HEK293 (cell line): ENCODE measurements around the gene OR2M5.

Experiments used
- CTCF ChIA-PET: fragments of 350-600 bp; formaldehyde crosslinking; extraction: SDS; loops from one replicate; lab custom pipeline; 2021; ENCODE audit warnings: antibody characterized with exemption; lab: Yijun Ruan, JAX
- POLR2A ChIA-PET: fragments of 300-600 bp; formaldehyde crosslinking; extraction: SDS; loops from one replicate; lab custom pipeline; 2020; ENCODE audit warnings: antibody characterized with exemption, inconsistent platforms; lab: Yijun Ruan, JAX
- H3K27ac ChIP-seq: fragments of 200-500 bp; sonication (Bioruptor generic); 2 replicates; pipeline ENCODE4 v1.5.1; 2014; ENCODE audit warnings: low read depth, low read length, control low read depth, inconsistent platforms; ENCODE audit errors: extremely low read depth
- H3K36me3 ChIP-seq, 2 experiments: fragments of 200-500 bp in 1 of 2; sonication (Bioruptor generic) in 1 of 2; 1 replicate in 1 of 2; 2 replicates in 1 of 2; pipeline ENCODE4 v1.5.1; 2014 to 2017; ENCODE audit warnings: inconsistent platforms in 2 of 2, low read length in 2 of 2; ENCODE audit not compliant: control insufficient read depth in 2 of 2, insufficient read depth in 1 of 2
- H3K4me1 ChIP-seq: fragments of 200-500 bp; sonication (Bioruptor generic); 2 replicates; pipeline ENCODE4 v1.5.1; 2014; ENCODE audit warnings: mild to moderate bottlenecking, low read length, inconsistent platforms; ENCODE audit not compliant: control insufficient read depth, insufficient read depth
- H3K4me3 ChIP-seq: 2 replicates; pipeline ENCODE4 v1.5.1; 2011; ENCODE audit warnings: low read depth, mild to moderate bottlenecking, control low read depth, low read length, moderate library complexity
- H3K9me3 ChIP-seq: fragments of 200-500 bp; sonication (Bioruptor generic); 2 replicates; pipeline ENCODE4 v1.5.1; 2014; ENCODE audit warnings: low read depth, low read length, inconsistent platforms; ENCODE audit not compliant: control insufficient read depth, insufficient read depth
- ELK4 ChIP-seq: IDR thresholded peaks from 2 replicates; pipeline ENCODE4 v1.6.1; 2011; ENCODE audit warnings: mild to moderate bottlenecking, low read depth, low read length, borderline replicate concordance
- GLI4 ChIP-seq: fragments of 450-650 bp; formaldehyde crosslinking; IDR thresholded peaks from 2 replicates; pipeline ENCODE4 v1.5.1; 2016; ENCODE audit warnings: missing biosample characterization, missing genetic modification characterization
- HOXA7 ChIP-seq: sonication (generic); formaldehyde crosslinking; IDR thresholded peaks from 2 replicates; pipeline ENCODE4 v1.8.1; 2022; ENCODE audit warnings: missing genetic modification reagents, borderline replicate concordance
- KLF17 ChIP-seq: fragments of 450-650 bp; formaldehyde crosslinking; IDR thresholded peaks from 2 replicates; pipeline ENCODE4 v1.5.1; 2016; ENCODE audit warnings: missing biosample characterization, missing genetic modification characterization
- REST ChIP-seq: fragments of 450-650 bp; formaldehyde crosslinking; IDR thresholded peaks from 2 replicates; pipeline ENCODE4 v1.5.1; 2016; ENCODE audit warnings: missing biosample characterization, missing genetic modification characterization
- SP7 ChIP-seq: fragments of 450-650 bp; formaldehyde crosslinking; IDR thresholded peaks from 2 replicates; pipeline ENCODE4 v1.5.1; 2016; ENCODE audit warnings: missing biosample characterization, missing genetic modification characterization
- TRIM28 ChIP-seq: IDR thresholded peaks from 2 replicates; pipeline ENCODE4 v1.6.1; 2011; ENCODE audit warnings: low read length, control low read depth, borderline replicate concordance
- ZFP69B ChIP-seq: fragments of 450-650 bp; formaldehyde crosslinking; IDR thresholded peaks from 2 replicates; pipeline ENCODE4 v1.5.1; 2016; ENCODE audit warnings: missing biosample characterization, missing genetic modification characterization
- ZNF10 ChIP-seq: fragments of 450-650 bp; formaldehyde crosslinking; IDR thresholded peaks from 2 replicates; pipeline ENCODE4 v1.5.1; 2017; ENCODE audit warnings: missing biosample characterization, missing genetic modification characterization
- ZNF132 ChIP-seq: fragments of 450-650 bp; formaldehyde crosslinking; IDR thresholded peaks from 2 replicates; pipeline ENCODE4 v1.5.1; 2017; ENCODE audit warnings: missing biosample characterization, missing genetic modification characterization, borderline replicate concordance
- ZNF140 ChIP-seq: fragments of 450-650 bp; formaldehyde crosslinking; IDR thresholded peaks from 2 replicates; pipeline ENCODE4 v1.5.1; 2016; ENCODE audit warnings: missing biosample characterization, missing genetic modification characterization
- ZNF148 ChIP-seq: fragments of 450-650 bp; formaldehyde crosslinking; IDR thresholded peaks from 2 replicates; pipeline ENCODE4 v1.5.0; 2017; ENCODE audit warnings: missing biosample characterization, missing genetic modification characterization, borderline replicate concordance
- ZNF280C ChIP-seq: fragments of 450-650 bp; formaldehyde crosslinking; IDR thresholded peaks from 2 replicates; pipeline ENCODE4 v1.5.1; 2016; ENCODE audit warnings: missing biosample characterization, missing genetic modification characterization
- ZNF324 ChIP-seq: fragments of 450-650 bp; formaldehyde crosslinking; IDR thresholded peaks from 2 replicates; pipeline ENCODE4 v1.5.1; 2016; ENCODE audit warnings: missing biosample characterization, missing genetic modification characterization
- ZNF362 ChIP-seq: fragments of 450-650 bp; formaldehyde crosslinking; IDR thresholded peaks from 2 replicates; pipeline ENCODE4 v1.5.1; 2016; ENCODE audit warnings: missing biosample characterization, missing genetic modification characterization
- ZNF423 ChIP-seq: fragments of 450-650 bp; formaldehyde crosslinking; IDR thresholded peaks from 2 replicates; pipeline ENCODE4 v1.5.1; 2016; ENCODE audit warnings: missing biosample characterization, missing genetic modification characterization
- ZNF426 ChIP-seq: fragments of 450-650 bp; formaldehyde crosslinking; IDR thresholded peaks from 2 replicates; pipeline ENCODE4 v1.5.1; 2017; ENCODE audit warnings: missing biosample characterization, missing genetic modification characterization, mild to moderate bottlenecking, inconsistent platforms, moderate library complexity
- ZNF530 ChIP-seq: fragments of 450-650 bp; formaldehyde crosslinking; IDR thresholded peaks from 2 replicates; pipeline ENCODE4 v1.5.1; 2016; ENCODE audit warnings: low read depth, missing biosample characterization, missing genetic modification characterization
- ZNF654 ChIP-seq: fragments of 450-650 bp; formaldehyde crosslinking; IDR thresholded peaks from 2 replicates; pipeline ENCODE4 v1.5.1; 2016; ENCODE audit warnings: low read depth, missing biosample characterization, missing genetic modification characterization
- ZNF785 ChIP-seq: fragments of 450-650 bp; formaldehyde crosslinking; IDR thresholded peaks from 2 replicates; pipeline ENCODE4 v1.5.1; 2016; ENCODE audit warnings: missing biosample characterization, missing genetic modification characterization

OR2M5 gene

GRCh38 chr1:248158758-248159157 is 13.8 kb downstream of the OR2M5 start:
- H3K4me3 ChIP-seq: no peak overlapping the region
- no peak for TF ChIP-seq ZFP69B
- no peak for TF ChIP-seq ELK4
- no peak for TF ChIP-seq TRIM28
- no peak for TF ChIP-seq KLF17 (tag by site-specific recombination)
- no peak for TF ChIP-seq ZNF10 (tag by site-specific recombination)
- TF ChIP-seq ZNF324 (tag by site-specific recombination): no peak
- no peak for TF ChIP-seq ZNF362 (tag by site-specific recombination)
- TF ChIP-seq ZNF426: no peak
- no peaks in the 10 kb centered on the region for H3K36me3 ChIP-seq
- no peaks in the 10 kb centered on the region for H3K9me3 ChIP-seq
- CTCF ChIA-PET: no interaction called here
- H3K27ac ChIP-seq: no peak overlapping the region
- no peaks in the 10 kb centered on the region for H3K4me1 ChIP-seq
- POLR2A ChIA-PET: no interaction called here

GRCh38 chr1:248164031-248164430 is 19.1 kb downstream of the OR2M5 start:
- POLR2A ChIA-PET: no interaction called here
- no peak for TF ChIP-seq SP7 (tag by site-specific recombination)
- TF ChIP-seq ZNF148: no peak
- CTCF ChIA-PET: no interaction called here

GRCh38 chr1:248165186-248165585 is 20.2 kb downstream of the OR2M5 start:
- Histone ChIP-seq H3K4me1 (no peaks in the 10 kb centered on the region), H3K36me3 (no peaks in the 10 kb centered on the region), H3K9me3 (no peaks in the 10 kb centered on the region), H3K27ac (no peak overlapping the region), H3K4me3 (no peak overlapping the region)
- ChIA-PET CTCF (no interaction called here), POLR2A (no interaction called here)
- TF ChIP-seq ZNF530 (no peak), ZNF362 (tag by site-specific recombination) (no peak), ZNF280C (tag by site-specific recombination) (no peak), ZNF785 (no peak), ZNF654 (tag by site-specific recombination) (no peak), ZNF140 (tag by site-specific recombination) (no peak), REST (tag by site-specific recombination) (no peak), ZNF132 (tag by site-specific recombination) (no peak), GLI4 (no peak), HOXA7 (CRISPR knock-in tag) (no peak), ZNF423 (tag by site-specific recombination) (no peak)

More at GRCh38 chr1:248164031-248164430, 19.1 kb downstream of the OR2M5 start:
- H3K4me3 ChIP-seq: no peak overlapping the region
- no peaks in the 10 kb centered on the region for H3K4me1 ChIP-seq
- H3K9me3 ChIP-seq: no peaks in the 10 kb centered on the region
- no peak overlapping the region for H3K27ac ChIP-seq
- H3K36me3 ChIP-seq: no peaks in the 10 kb centered on the region
